Body of pancreas (tissue), 4 donors: ENCODE data around the gene TIMM22.

Experiments
- POLR2A ChIP-seq, 3 donors: fragments of 450-650 bp; IDR thresholded peaks; one replicate each; pipeline ENCODE4 v1.6.1; 2016; ENCODE audit warnings: antibody characterized with exemption in 3 of 3, mild to moderate bottlenecking in 2 of 3
- TF ChIP-seq, protein P1 (sequence below), 7 experiments: fragments of 450-650 bp in 4 of 7; fragments of 200-600 bp in 3 of 7; sonication (generic) in 3 of 7; IDR thresholded peaks; one replicate each; pipeline ENCODE4 v1.5.1; 2016 to 2019; ENCODE audit warnings: antibody characterized with exemption in 7 of 7

- TF ChIP-seq, protein P1, sequence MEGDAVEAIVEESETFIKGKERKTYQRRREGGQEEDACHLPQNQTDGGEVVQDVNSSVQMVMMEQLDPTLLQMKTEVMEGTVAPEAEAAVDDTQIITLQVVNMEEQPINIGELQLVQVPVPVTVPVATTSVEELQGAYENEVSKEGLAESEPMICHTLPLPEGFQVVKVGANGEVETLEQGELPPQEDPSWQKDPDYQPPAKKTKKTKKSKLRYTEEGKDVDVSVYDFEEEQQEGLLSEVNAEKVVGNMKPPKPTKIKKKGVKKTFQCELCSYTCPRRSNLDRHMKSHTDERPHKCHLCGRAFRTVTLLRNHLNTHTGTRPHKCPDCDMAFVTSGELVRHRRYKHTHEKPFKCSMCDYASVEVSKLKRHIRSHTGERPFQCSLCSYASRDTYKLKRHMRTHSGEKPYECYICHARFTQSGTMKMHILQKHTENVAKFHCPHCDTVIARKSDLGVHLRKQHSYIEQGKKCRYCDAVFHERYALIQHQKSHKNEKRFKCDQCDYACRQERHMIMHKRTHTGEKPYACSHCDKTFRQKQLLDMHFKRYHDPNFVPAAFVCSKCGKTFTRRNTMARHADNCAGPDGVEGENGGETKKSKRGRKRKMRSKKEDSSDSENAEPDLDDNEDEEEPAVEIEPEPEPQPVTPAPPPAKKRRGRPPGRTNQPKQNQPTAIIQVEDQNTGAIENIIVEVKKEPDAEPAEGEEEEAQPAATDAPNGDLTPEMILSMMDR (IDR thresholded peaks at IDR 0.05), result no peak
- no peak for TF ChIP-seq POLR2A (IDR thresholded peaks at IDR 0.05)
Observed at GRCh38 chr17:1049446-1050225, 52.7 kb downstream of the TIMM22 start.
